PC-3 (cell line): ENCODE results near the gene LARP6. TPM values are rescaled to one million over a fixed set of nuclear protein-coding genes. Genes with fewer than 3 reads are reported as not detected.

ENCODE experiments used
- ATAC-seq: fragments of 200-7000 bp; cut with Tn5 transposase; 2 replicates; pipeline ENCODE4 v1.9.1; 2020; ENCODE audit warnings: mild to moderate bottlenecking, moderate library complexity
- BruUV-seq: library from RNA; stranded (reverse); fragments of 400-500 nt; replicated peaks from 2 replicates; lab custom pipeline; 2021; lab: Mats Ljungman, UMichigan
- CTCF ChIA-PET: fragments of 300-600 bp; sonication (Branson Sonifier 250); formaldehyde crosslinking; loops from one replicate; lab custom pipeline; 2022; ENCODE audit warnings: antibody characterized with exemption; lab: Charles Lee
- POLR2A ChIA-PET: fragments of 300-600 bp; sonication (Branson Sonifier 250); formaldehyde crosslinking; loops from one replicate; lab custom pipeline; 2022; ENCODE audit warnings: antibody characterized with exemption; ENCODE audit not compliant: unreplicated experiment; lab: Charles Lee
- DNase-seq: peaks from one replicate; pipeline ENCODE4 v3.0.0-alpha.2; 2015
- H2AFZ ChIP-seq: fragments of 300-600 bp; sonication (generic); 2 replicates; pipeline ENCODE4 v1.6.0; 2016; ENCODE audit warnings: antibody characterized with exemption, low read length
- H3F3A ChIP-seq: fragments of 300-600 bp; sonication (generic); one replicate; pipeline ENCODE4 v1.6.0; 2017; ENCODE audit warnings: antibody characterized with exemption, low read length, control low read depth, mild to moderate bottlenecking; ENCODE audit not compliant: unreplicated experiment
- H3K27ac ChIP-seq: fragments of 300-600 bp; sonication (generic); 2 replicates; pipeline ENCODE4 v1.5.1; 2016; ENCODE audit warnings: mild to moderate bottlenecking, low read length
- H3K27me3 ChIP-seq: fragments of 300-600 bp; sonication (generic); 2 replicates; pipeline ENCODE4 v1.6.1; 2016; ENCODE audit warnings: low read length, mixed read lengths
- H3K36me3 ChIP-seq: fragments of 300-600 bp; sonication (generic); 2 replicates; pipeline ENCODE4 v1.6.1; 2016; ENCODE audit warnings: low read depth, mixed run types, low read length, mixed read lengths
- H3K4me1 ChIP-seq: fragments of 300-600 bp; sonication (generic); 2 replicates; pipeline ENCODE4 v1.5.1; 2016; ENCODE audit warnings: low read length; ENCODE audit not compliant: insufficient read depth
- H3K4me2 ChIP-seq: fragments of 300-600 bp; sonication (generic); 2 replicates; pipeline ENCODE4 v1.6.0; 2016; ENCODE audit warnings: low read length
- H3K4me3 ChIP-seq: fragments of 300-600 bp; sonication (generic); 2 replicates; pipeline ENCODE4 v1.5.1; 2016; ENCODE audit warnings: mild to moderate bottlenecking, low read length, mixed read lengths
- H3K79me2 ChIP-seq: fragments of 300-600 bp; sonication (generic); 2 replicates; pipeline ENCODE4 v1.6.1; 2017; ENCODE audit warnings: low read length, mixed read lengths
- H3K9ac ChIP-seq: fragments of 300-600 bp; sonication (generic); 2 replicates; pipeline ENCODE4 v1.6.0; 2016; ENCODE audit warnings: mild to moderate bottlenecking, low read length
- H3K9me2 ChIP-seq: fragments of 300-600 bp; sonication (generic); replicated peaks from 2 replicates; pipeline ENCODE4 v1.6.1; 2016; ENCODE audit warnings: mixed run types, low read length, mixed read lengths
- H3K9me3 ChIP-seq: fragments of 300-600 bp; sonication (generic); 2 replicates; pipeline ENCODE4 v1.6.1; 2016; ENCODE audit warnings: low read length, mixed read lengths
- H4K20me1 ChIP-seq: fragments of 300-600 bp; sonication (generic); 2 replicates; pipeline ENCODE4 v1.6.1; 2016; ENCODE audit warnings: low read length, mixed read lengths
- EZH2 ChIP-seq: fragments of 300-600 bp; sonication (generic); IDR thresholded peaks from one replicate; pipeline ENCODE4 v1.6.1; 2017; ENCODE audit warnings: antibody characterized with exemption, mild to moderate bottlenecking, low read length; ENCODE audit not compliant: unreplicated experiment
- EZH2phosphoT487 ChIP-seq: fragments of 300-600 bp; sonication (generic); IDR thresholded peaks from 2 replicates; pipeline ENCODE4 v1.6.1; 2018; ENCODE audit warnings: mild to moderate bottlenecking, antibody characterized with exemption, low read length, borderline replicate concordance
- intact Hi-C: fragments of 100-400 bp; cut with micrococcal nuclease; formaldehyde crosslinking; loops from 2 replicates; pipeline ENCODE4 v1.9.0; 2023
- total RNA-seq: library from RNA; depleted of rRNA; stranded (reverse); fragments of >200 nt; gene quantifications from 2 replicates; pipeline ENCODE4 v1.2.3, GENCODE V29; 2014
- TF ChIP-seq, protein P1 (sequence below): fragments of 300-600 bp; sonication (generic); conservative IDR thresholded peaks from 2 replicates; pipeline ENCODE4 v1.5.1; 2017; ENCODE audit warnings: antibody characterized with exemption, low read depth, mild to moderate bottlenecking, low read length

LARP6 gene
- total RNA-seq, 1 experiment from 2014 or later = 133 TPM

DNA sequence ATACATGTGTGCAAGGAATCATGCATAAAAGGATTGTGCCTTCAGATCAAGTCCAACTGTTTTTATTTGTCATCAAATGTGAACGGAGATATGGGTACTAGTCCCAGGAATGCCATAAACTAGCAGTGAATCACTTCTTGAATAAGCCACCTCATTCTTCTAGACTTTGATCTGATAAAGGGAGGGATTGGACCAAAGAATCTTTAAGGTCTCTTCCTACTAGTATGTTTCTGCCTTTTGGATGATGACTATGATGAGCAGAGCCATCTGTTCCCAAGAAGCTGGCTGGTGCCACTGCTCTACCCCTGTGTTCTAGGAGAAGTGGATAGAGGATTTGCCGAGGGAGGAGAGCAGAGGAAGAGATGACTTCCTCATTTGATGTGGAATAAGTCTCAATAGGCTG is 61.8 kb downstream of the LARP6 start:
- Histone ChIP-seq H3K4me3 (no peak overlapping the region), H4K20me1 (no peaks in the 10 kb centered on the region), H3K9ac (no peak overlapping the region), H2AFZ (no peak overlapping the region), H3K36me3 (no peaks in the 10 kb centered on the region), H3K9me3 (no peaks in the 10 kb centered on the region), H3K4me1 (peaks cover 83% of the 10 kb centered on the region), H3K27me3 (no peaks in the 10 kb centered on the region), H3K9me2 (no peaks in the 10 kb centered on the region), H3K27ac (peak overlapping the region; percentile 62), H3F3A (peaks cover 8% of the 10 kb centered on the region), H3K79me2 (peaks cover 14% of the 10 kb centered on the region), H3K4me2 (peak overlapping the region; percentile 37)
- DNase-seq = peak; percentile 93
- no peak for TF ChIP-seq EZH2phosphoT487
- TF ChIP-seq, protein P1, sequence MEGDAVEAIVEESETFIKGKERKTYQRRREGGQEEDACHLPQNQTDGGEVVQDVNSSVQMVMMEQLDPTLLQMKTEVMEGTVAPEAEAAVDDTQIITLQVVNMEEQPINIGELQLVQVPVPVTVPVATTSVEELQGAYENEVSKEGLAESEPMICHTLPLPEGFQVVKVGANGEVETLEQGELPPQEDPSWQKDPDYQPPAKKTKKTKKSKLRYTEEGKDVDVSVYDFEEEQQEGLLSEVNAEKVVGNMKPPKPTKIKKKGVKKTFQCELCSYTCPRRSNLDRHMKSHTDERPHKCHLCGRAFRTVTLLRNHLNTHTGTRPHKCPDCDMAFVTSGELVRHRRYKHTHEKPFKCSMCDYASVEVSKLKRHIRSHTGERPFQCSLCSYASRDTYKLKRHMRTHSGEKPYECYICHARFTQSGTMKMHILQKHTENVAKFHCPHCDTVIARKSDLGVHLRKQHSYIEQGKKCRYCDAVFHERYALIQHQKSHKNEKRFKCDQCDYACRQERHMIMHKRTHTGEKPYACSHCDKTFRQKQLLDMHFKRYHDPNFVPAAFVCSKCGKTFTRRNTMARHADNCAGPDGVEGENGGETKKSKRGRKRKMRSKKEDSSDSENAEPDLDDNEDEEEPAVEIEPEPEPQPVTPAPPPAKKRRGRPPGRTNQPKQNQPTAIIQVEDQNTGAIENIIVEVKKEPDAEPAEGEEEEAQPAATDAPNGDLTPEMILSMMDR = no peak
- TF ChIP-seq EZH2 = no peak
- intact Hi-C loops = no loop called here
- BruUV-seq = no TSS peak
- ATAC-seq = peak; percentile 65
- ChIA-PET POLR2A (no interaction called here), CTCF (interaction anchor here (0.5 kb wide), 1 partner anchor 284 kb away, joined by 5 read pairs; no protein-coding TSS in a partner anchor)

DNA sequence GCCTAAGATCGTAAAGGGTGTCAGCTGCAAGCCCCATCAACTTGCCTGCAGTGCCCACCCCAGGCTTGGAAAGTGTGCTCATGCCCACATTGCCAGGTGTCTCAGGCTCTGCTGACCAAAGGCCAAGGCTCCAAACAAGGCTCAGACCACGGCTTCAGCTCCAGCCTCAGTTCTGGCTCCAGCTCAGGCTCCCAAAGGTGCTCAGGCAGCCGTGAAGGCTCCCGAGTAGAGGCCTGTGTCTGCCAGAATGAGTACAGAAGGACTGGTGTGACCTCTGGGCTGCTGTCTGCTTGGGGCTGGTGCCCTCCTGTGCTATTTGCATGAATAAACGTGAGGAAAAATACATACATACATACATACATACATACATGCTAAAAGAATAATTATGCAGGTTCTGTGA is 62.7 kb downstream of the LARP6 start:
- intact Hi-C loops = no loop called here
- H3K9ac ChIP-seq = no peak overlapping the region

DNA sequence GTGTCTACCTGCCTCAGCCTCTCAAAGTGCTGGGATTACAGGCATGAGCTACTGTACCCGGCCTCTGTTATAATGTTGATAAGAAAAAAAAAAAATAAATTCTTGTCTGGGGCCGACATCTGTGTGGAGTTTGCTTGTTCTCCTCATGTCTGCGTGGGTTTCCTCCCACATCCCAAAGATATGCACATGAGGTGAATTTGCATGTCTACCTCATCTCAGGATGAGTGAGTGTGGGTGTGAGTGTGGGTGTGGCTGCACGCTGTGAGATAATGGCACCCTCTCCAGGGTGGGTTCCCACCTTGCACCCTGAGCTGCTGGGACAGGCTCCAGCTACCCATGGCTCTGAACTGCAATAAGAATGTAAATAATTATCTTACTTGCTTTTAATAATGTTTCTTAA is 64.7 kb downstream of the LARP6 start:
- H3K9me3 ChIP-seq = no peaks in the 10 kb centered on the region
- peak overlapping the region; percentile 65 for H3K27ac ChIP-seq
- TF ChIP-seq EZH2phosphoT487 (no peak), EZH2 (no peak)
- TF ChIP-seq, protein P1 = no peak
- ChIA-PET POLR2A (no interaction called here), CTCF (no interaction called here)
- H3K4me3 ChIP-seq = no peak overlapping the region
- H3K9me2 ChIP-seq = no peaks in the 10 kb centered on the region
- intact Hi-C loops = no loop called here
- peaks cover 8% of the 10 kb centered on the region for H3K79me2 ChIP-seq
- no TSS peak for BruUV-seq
- no peaks in the 10 kb centered on the region for H3K27me3 ChIP-seq
- ATAC-seq (no peak), DNase-seq (peak; percentile 27)
- H3K9ac ChIP-seq = no peak overlapping the region
- H2AFZ ChIP-seq = no peak overlapping the region
- no peaks in the 10 kb centered on the region for H3K36me3 ChIP-seq
- peaks cover 55% of the 10 kb centered on the region for H3K4me1 ChIP-seq
- peak overlapping the region; percentile 63; the same call in 1 of the 2 replicates for H3K4me2 ChIP-seq
- no peaks in the 10 kb centered on the region for H4K20me1 ChIP-seq
- H3F3A ChIP-seq = peaks cover 12% of the 10 kb centered on the region

More for the DNA sequence above, 62.7 kb downstream of the LARP6 start:
- Histone ChIP-seq H3K27me3 (no peaks in the 10 kb centered on the region), H3K9me2 (no peaks in the 10 kb centered on the region), H3K79me2 (peaks cover 14% of the 10 kb centered on the region), H3K4me3 (no peak overlapping the region), H3K4me1 (peaks cover 74% of the 10 kb centered on the region), H4K20me1 (no peaks in the 10 kb centered on the region), H3K4me2 (peak overlapping the region; percentile 24), H3F3A (peaks cover 8% of the 10 kb centered on the region), H3K27ac (peak overlapping the region; percentile 62), H3K9me3 (no peaks in the 10 kb centered on the region), H3K36me3 (no peaks in the 10 kb centered on the region), H2AFZ (no peak overlapping the region)
- ChIA-PET CTCF (no interaction called here), POLR2A (no interaction called here)
- TF ChIP-seq EZH2phosphoT487 = no peak
- no peak for TF ChIP-seq EZH2
- TF ChIP-seq, protein P1 = no peak
- ATAC-seq (no peak), DNase-seq (no peak)
- no TSS peak for BruUV-seq
